A673 (cell line): Measurements from ENCODE around the gene PRUNE2. TPM values are rescaled to one million over a fixed set of nuclear protein-coding genes. Genes with fewer than 3 reads are reported as not detected.

Experiments used
- BruUV-seq: library from RNA; stranded (reverse); fragments of 400-500 nt; replicated peaks from 2 replicates; lab custom pipeline; 2021; lab: Mats Ljungman, UMichigan
- CTCF ChIA-PET: fragments of 300-600 bp; sonication (Branson Sonifier 250); formaldehyde crosslinking; loops from one replicate; lab custom pipeline; 2022; ENCODE audit warnings: antibody characterized with exemption; lab: Charles Lee
- POLR2A ChIA-PET: fragments of 300-600 bp; sonication (Branson Sonifier 250); formaldehyde crosslinking; loops from one replicate; lab custom pipeline; 2022; ENCODE audit warnings: antibody characterized with exemption; ENCODE audit not compliant: low non-redundant PET; lab: Charles Lee
- DNase-seq: peaks from one replicate; pipeline ENCODE4 v3.0.0-alpha.2; 2015; ENCODE audit warnings: low spot score
- H3K27ac ChIP-seq: fragments of 200-600 bp; sonication (generic); 2 replicates; pipeline ENCODE4 v1.5.1; 2016; ENCODE audit warnings: mixed run types, low read depth, mild to moderate bottlenecking, mixed read lengths, antibody characterized with exemption, low read length; ENCODE audit not compliant: poor library complexity, severe bottlenecking
- H3K27me3 ChIP-seq: fragments of 200-600 bp; sonication (generic); replicated peaks from 2 replicates; pipeline ENCODE4 v1.6.1; 2017; ENCODE audit warnings: mixed run types, low read depth, mild to moderate bottlenecking, mixed read lengths, antibody characterized with exemption, low read length; ENCODE audit not compliant: insufficient read depth, poor library complexity
- H3K36me3 ChIP-seq: fragments of 200-600 bp; sonication (generic); 2 replicates; pipeline ENCODE4 v1.6.1; 2016; ENCODE audit warnings: mixed run types, mild to moderate bottlenecking, mixed read lengths, antibody characterized with exemption, low read length; ENCODE audit not compliant: insufficient read depth, poor library complexity, severe bottlenecking
- H3K4me1 ChIP-seq: fragments of 200-600 bp; sonication (generic); 2 replicates; pipeline ENCODE4 v1.6.1; 2017; ENCODE audit warnings: mixed run types, mild to moderate bottlenecking, mixed read lengths, antibody characterized with exemption, low read length; ENCODE audit not compliant: insufficient read depth, poor library complexity, severe bottlenecking
- H3K4me3 ChIP-seq: fragments of 200-600 bp; sonication (generic); 2 replicates; pipeline ENCODE4 v1.5.1; 2016; ENCODE audit warnings: low read depth, mixed run types, mild to moderate bottlenecking, mixed read lengths, low read length; ENCODE audit not compliant: poor library complexity, severe bottlenecking
- H3K9me3 ChIP-seq: fragments of 200-600 bp; sonication (generic); 2 replicates; pipeline ENCODE4 v1.6.1; 2016; ENCODE audit warnings: mixed run types, low read depth, mild to moderate bottlenecking, mixed read lengths, antibody characterized with exemption, low read length; ENCODE audit not compliant: poor library complexity, severe bottlenecking
- CTCF ChIP-seq: fragments of 300-800, 200-600 bp; sonication (generic); conservative IDR thresholded peaks from 2 replicates; pipeline ENCODE4 v1.5.1; 2017; ENCODE audit warnings: low read depth, mild to moderate bottlenecking, antibody characterized with exemption, low read length, moderate library complexity, mixed read lengths
- EZH2 ChIP-seq: fragments of 200-600 bp; sonication (generic); IDR thresholded peaks from 2 replicates; pipeline ENCODE4 v1.6.1; 2017; ENCODE audit warnings: borderline replicate concordance, low read depth, mild to moderate bottlenecking, mixed read lengths, antibody characterized with exemption, low read length; ENCODE audit not compliant: poor library complexity, severe bottlenecking
- intact Hi-C: fragments of 100-400 bp; cut with micrococcal nuclease; formaldehyde crosslinking; loops from one replicate; pipeline ENCODE4 v1.10.0; 2022; ENCODE audit not compliant: unreplicated experiment
- total RNA-seq: library from RNA; stranded (reverse); gene quantifications from 2 replicates; pipeline ENCODE4 v1.2.3, GENCODE V29; 2021

The PRUNE2 gene
- total RNA-seq, 1 experiment from 2014 or later = not detected

GRCh38 chr9:76893395-76893932 is 12.4 kb downstream of the PRUNE2 start:
- H3K27me3 ChIP-seq = peaks cover 30% of the 10 kb centered on the region
- H3K4me3 ChIP-seq = no peak overlapping the region
- H3K4me1 ChIP-seq = no peaks in the 10 kb centered on the region
- no peak overlapping the region for H3K27ac ChIP-seq
- CTCF ChIA-PET = no interaction called here
- H3K36me3 ChIP-seq = no peaks in the 10 kb centered on the region
- BruUV-seq = no TSS peak
- intact Hi-C loops = loop anchor here (10.0 kb wide), 1 partner anchor 91 kb away; no protein-coding TSS in a partner anchor
- TF ChIP-seq EZH2 (no peak), CTCF (no peak)
- POLR2A ChIA-PET = no interaction called here
- no peak for DNase-seq
- H3K9me3 ChIP-seq = no peaks in the 10 kb centered on the region

- CTCF ChIA-PET = no interaction called here
- TF ChIP-seq CTCF = no peak
- no peaks in the 10 kb centered on the region for H3K9me3 ChIP-seq
Observed at GRCh38 chr9:76891874-76892273, 14.0 kb downstream of the PRUNE2 start.

GRCh38 chr9:76891279-76891678 is 14.6 kb downstream of the PRUNE2 start:
- intact Hi-C loops = loop anchor here (10.0 kb wide), 1 partner anchor 94 kb away; no protein-coding TSS in a partner anchor
- no peak for DNase-seq
- ChIA-PET CTCF (no interaction called here), POLR2A (no interaction called here)
- Histone ChIP-seq H3K9me3 (no peaks in the 10 kb centered on the region), H3K27ac (no peak overlapping the region), H3K4me1 (no peaks in the 10 kb centered on the region), H3K36me3 (no peaks in the 10 kb centered on the region), H3K4me3 (no peak overlapping the region), H3K27me3 (peaks cover 24% of the 10 kb centered on the region)
- TF ChIP-seq CTCF (no peak), EZH2 (no peak)
- BruUV-seq = no TSS peak

More at GRCh38 chr9:76891874-76892273, 14.0 kb downstream of the PRUNE2 start:
- Histone ChIP-seq H3K4me3 (no peak overlapping the region), H3K27ac (no peak overlapping the region), H3K4me1 (no peaks in the 10 kb centered on the region), H3K36me3 (no peaks in the 10 kb centered on the region), H3K27me3 (peaks cover 24% of the 10 kb centered on the region)
- BruUV-seq = no TSS peak
- intact Hi-C loops = loop anchor here (10.0 kb wide), 1 partner anchor 93 kb away; no protein-coding TSS in a partner anchor
- no peak for DNase-seq
- POLR2A ChIA-PET = no interaction called here
